CD4-positive, alpha-beta T cell treated with Interleukin-17A for 4 hours (primary cell): ENCODE measurements around the gene PTEN.
"Not testable (repeated sequence)": the region's sequence is repeated elsewhere in the genome, so short reads cannot be mapped to it uniquely, and the experiment has no call there.

Experiments used
- DNase-seq: peaks from one replicate; pipeline ENCODE4 v3.0.0-alpha.2; 2020; ENCODE audit warnings: mixed read lengths

PTEN gene

DNA sequence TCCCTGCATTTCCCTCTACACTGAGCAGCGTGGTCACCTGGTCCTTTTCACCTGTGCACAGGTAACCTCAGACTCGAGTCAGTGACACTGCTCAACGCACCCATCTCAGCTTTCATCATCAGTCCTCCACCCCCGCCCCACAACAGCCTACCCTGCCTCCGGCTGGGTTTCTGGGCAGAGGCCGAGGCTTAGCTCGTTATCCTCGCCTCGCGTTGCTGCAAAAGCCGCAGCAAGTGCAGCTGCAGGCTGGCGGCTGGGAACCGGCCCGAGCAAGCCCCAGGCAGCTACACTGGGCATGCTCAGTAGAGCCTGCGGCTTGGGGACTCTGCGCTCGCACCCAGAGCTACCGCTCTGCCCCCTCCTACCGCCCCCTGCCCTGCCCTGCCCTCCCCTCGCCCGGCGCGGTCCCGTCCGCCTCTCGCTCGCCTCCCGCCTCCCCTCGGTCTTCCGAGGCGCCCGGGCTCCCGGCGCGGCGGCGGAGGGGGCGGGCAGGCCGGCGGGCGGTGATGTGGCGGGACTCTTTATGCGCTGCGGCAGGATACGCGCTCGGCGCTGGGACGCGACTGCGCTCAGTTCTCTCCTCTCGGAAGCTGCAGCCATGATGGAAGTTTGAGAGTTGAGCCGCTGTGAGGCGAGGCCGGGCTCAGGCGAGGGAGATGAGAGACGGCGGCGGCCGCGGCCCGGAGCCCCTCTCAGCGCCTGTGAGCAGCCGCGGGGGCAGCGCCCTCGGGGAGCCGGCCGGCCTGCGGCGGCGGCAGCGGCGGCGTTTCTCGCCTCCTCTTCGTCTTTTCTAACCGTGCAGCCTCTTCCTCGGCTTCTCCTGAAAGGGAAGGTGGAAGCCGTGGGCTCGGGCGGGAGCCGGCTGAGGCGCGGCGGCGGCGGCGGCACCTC, at the start of gene PTEN, which contains the start of gene KLLN:
TSS of gene PTEN (plus strand) at position 573 of the 891 bp plus-strand sequence. CDS start 845 bp downstream, outside the sequence.
TSS of gene KLLN (minus strand) at position 481 of the 891 bp plus-strand sequence. CDS start 1,046 bp downstream, outside the sequence.
- DNase-seq = peak; percentile 85

DNA sequence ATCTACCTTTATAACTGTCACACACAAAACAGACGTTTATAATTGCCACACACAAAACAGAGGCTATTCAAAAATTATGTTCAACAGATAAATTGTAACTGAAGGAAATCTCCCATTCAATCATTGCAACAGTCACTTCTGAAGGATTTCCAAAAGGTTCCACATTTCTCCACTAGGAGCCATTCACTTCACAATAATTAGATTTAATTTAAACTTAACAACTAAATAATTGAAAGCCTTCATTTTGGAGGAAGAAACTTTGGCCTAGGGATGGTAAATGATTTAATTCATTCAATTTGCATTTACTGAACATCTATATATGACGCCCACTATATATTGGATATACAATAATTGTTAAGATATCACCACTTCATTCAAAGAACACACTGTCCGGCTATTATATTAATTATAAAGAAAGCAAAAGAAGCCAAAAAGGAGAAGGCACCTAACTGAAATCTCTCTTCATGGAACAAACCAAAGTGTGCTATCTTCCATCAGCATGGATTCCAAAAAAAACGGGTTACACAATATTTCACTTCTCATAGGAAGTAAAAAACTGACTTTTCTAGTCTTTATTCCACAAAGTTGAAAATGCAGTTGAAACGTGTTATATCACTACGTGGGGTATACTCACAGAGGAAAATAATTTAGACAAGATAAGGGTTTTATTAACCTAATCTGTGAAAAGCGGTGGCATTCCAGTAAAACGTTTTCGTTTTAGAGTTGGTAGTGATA, 47.1 kb upstream of the PTEN start:
- no peak for DNase-seq

DNA sequence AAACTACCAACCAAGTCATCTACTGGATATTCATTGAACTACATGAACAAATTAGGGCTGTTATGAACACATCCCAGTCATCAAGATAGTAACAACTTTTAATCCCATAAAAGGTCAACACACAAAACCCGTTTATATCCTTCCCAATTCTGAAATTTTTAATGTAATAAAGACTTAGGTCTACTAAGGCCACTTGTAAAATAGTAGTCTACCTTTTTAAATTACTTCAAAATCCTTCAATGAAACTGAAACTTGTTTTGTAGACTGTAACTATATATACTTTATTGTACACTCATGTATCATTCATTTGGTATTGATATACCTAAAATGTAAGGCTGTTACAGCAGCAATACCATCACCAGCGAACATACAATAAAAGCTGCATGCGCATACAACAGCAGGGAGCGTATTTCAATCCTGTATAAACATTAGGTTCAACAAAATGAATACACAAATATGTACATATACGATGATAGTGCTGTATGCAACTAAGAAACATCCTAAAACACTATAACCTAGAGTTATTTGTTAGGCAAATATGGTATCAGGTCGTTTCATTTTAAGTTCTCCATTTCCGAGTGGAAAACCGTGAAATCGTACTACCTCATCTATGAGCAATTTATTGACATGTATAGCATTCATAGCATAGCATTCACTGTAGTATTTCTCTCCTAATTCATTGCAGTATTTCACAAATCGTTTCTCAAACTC, 46.4 kb upstream of the PTEN start:
- DNase-seq = no peak

DNA sequence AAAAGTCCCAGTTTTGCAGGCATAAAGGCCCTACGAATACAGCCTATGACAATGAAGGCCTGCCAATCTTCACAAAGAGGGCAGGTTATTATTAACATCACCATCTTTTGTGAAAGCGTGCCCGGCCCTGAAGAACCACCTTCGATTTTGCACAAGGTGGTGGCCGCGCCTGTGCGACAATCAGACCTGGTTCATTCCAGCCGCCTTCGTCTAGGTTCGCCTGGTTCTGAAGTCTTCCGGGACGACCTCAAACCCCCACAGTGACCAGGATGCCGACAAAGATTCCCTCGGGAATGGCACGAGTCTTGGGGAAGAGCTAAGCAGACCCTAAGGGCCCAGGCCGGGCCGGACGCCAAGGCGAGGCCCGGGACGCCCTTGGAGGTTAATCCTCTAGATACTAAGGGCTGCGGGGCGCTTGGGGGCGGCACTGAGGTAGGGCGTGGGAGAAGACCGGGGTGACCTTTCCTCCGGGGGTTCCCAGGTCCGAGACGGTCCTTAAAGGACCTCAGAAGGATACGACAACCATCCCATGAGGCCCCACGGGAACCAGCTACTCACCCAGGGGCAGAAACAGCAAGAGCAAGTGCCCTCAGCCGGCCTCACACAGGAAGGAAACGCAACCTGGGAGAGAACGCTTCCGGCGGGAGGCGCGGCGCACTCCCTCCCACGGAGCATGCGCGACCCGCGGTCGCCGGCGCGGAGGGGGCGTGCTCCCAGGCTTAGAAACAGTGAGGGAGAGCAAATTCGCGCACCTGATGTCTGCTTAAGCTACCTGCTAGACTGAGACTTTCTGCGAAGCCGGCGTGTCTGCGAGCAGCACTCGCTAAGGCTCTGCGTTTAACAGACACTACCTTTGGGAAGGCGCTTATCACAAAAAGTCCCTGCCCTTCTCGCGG, 45.6 kb upstream of the PTEN start, which contains the start of gene ATAD1:
TSS of gene ATAD1 (minus strand) at position 618 of the 896 bp plus-strand sequence. CDS start 3,627 bp downstream, outside the sequence.
- DNase-seq = peak; percentile 89

DNA sequence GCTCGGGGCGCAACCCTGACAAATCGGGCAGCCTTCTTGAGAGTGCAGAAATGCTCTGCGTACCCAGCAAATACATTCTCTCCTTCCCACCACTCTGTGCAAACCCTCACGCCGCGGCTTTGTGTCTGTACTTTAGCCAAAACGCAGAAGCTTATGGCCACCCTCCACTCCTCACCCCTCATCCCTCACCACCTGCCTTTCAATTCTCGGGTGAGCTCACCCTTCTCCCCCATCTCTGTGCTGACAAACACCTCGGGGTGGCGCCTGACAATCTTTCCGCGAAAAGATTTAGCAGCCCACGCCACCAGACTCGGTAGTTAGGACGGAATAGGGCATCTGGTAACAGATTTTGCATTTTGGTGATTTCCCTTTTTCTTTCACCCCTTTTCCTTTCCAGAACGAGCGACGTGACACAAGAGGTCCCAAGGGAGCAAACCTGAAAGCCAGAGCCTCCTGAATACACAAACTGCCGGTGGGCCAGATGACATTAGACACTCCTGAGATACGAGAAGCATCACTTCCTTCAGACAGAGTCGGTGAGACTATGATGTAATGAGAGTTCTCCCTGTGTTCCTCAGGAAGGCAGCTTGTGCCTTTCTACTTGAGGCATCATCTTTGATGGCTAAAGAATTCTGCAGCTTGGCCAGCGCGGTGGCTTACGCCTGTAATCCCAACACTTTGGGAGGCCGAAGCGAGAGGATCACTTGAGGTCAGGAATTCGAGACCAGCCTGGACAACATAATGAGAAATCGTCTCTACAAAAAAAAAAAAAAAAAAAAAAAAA, 44.7 kb upstream of the PTEN start:
- DNase-seq = peak; percentile 73

DNA sequence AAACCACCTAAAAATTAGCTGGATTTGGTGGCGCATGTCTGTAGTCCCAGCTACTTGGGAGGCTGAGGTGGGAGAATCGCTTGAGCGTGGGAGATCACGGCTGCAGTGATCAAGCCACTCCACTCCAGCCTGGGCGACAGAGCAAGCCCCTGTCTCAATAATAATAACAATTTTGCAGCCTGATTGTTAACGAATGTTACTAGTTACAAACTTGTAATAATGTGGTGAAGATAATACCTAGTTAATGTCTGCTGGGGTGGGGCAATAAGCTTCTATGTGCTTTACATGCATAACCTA, 44.2 kb upstream of the PTEN start:
- no peak for DNase-seq

DNA sequence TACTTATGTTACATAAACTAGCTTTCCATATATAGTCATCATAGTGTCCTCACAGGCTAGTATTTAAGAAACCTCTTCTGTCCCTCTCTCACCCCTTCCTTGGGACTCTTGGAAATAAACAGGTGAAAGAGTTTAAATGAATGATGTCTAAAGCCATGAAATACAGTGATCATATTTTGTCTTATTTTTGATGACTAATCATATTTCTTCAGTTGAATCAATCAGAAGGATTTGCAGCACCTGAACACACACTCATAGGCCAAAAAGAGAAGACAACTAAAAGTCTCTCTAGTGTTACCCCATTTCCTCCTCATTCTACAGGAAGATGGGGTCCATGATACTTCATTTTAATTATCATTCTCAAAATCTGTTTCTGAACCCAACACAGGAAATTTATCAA, 36.8 kb upstream of the PTEN start:
- no peak for DNase-seq

DNA sequence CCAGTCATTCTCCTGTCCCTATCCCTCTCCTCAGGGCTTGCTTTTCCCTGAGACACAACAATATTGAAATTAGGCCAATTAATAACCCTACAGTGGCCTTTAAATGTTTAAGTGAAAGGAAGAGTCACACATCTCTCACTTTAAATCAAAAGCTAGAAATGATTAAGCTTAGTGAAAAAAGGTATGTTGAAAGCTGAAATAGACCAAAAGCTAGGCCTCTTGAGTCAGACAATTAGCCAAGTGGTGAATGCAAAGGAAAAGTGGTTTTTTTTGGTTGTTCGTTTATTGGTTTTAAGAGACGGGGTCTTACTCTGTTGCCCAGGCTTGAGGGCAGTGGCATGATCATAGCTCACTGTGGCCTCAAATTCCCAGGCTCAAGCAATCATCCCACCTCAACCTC, 35.7 kb upstream of the PTEN start:
- no peak for DNase-seq

DNA sequence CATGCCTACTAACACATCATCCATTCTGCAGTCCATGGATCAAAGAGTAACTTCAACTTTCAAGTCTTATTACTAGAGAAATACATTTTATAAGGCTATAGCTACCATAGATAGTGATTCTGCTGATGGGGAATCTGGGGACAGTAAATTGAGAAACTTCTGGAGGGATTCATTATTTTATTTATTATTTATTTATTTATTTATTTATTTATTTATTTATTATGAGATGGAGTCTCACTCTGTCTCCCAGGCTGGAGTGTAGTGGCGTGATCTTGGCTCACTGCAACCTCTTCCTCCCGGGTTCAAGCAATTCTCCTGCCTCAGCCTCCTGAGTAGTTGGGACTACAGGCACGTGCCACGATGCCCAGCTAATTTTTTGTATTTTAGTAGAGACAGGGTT, 34.4 kb upstream of the PTEN start:
- DNase-seq = not testable (repeated sequence)

DNA sequence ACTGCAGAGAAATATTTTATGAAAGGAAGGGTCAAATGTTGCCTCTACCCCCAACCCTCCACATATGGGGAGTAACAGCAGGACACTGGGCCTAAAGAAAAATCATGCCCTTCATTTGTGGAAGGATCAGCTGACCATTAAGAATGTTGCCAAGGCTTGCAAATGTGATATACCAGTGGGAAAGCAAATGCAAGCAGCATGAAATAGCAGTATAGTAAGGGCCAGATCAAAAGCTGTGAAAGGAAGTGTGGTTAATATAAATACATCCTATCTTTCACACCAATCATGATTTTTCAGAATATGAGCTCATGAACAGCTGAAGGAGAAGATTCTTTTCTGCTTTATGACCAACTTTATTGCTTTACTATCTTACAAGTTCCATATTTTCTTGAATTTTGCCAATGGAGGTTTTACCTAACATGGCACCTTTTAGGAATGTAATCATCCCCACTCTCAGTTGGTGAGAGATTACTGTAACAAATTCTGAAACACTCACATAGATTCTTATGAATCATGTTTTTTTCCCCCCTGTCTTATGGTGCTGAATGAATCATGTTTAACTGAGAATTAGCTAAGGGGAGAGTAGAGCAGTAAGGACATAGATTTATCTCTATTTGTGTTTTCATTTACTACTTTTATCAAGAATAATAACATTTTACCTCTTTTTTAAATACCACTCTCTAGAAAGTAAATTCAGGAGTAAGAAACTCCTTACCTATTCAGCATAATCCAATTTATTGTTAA, 33.3 kb upstream of the PTEN start:
- no peak for DNase-seq

DNA sequence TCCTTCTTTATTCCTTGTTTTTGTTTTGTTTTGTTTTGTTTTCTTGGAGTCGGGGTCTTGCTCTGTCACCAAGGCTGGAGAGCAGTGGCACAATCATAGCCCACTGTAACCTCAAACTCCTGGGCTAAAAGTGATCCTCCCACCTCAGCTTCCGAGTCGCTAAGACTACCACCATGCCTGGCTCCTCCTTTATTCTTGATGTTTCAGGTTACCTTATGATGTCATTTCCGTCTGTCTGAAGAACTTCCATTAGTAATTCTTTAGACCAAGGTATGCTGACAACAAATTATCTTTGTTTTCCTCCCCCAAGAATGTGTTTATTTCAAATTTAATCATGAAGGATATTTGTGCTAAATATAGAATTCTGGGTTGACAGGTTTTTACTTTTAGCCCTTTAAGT, 27.3 kb upstream of the PTEN start:
- no peak for DNase-seq

DNA sequence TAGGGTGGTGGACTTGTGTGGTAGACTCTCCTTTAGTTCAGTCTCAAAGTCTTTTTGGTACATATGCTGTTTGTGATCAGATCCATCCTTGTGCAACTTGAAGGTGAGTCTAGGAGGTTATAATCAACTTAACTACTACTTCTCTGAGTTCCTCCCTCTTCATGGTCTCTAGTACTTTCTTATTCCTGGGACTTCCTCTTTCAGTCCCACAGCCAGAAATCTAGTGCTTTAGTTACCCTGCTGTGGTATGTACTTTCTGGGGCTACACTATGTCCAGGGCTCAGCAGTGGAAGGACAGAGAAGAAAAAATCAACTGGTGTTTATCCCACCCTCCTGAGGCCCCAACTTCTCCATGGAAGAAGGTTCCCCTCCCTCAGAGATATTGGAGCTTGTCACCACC, 26.0 kb upstream of the PTEN start:
- DNase-seq = no peak

DNA sequence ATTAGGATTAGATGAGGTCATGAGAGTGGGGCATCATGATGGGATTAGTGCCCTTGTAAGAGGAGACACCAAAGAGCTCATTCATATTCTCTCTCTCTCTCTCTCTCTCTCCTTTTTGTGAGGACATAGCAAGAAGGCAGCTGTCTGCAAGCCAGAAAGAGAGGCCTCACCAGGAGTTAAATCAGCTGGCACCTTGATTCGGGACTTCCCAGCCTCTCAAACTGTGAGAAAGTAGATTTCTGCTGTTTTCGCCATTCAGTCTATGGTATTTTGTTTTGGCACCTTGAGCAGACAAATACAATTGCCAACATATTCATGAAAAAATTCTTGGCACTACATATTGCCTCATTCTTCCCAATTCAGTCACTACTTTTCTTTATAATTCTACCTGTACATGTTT, 24.8 kb upstream of the PTEN start:
- no peak for DNase-seq

DNA sequence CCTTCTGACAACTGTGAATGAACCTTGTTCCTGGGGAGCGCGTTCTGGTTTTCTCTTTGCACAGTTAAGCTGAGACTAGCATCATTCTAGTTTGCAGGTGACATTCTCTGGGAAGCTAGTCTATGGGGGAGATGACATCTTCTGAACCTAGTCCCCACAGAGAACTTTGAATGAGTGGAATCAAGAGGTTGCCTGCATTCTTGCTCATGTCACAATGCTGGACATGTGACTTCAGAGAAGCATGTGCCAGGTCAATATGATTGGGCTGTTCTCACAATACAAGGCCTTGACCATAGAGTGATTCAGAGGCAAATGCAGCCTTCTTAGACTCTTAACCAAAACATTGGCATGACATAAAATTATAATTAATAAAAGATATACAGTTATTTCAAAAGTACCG, 22.2 kb upstream of the PTEN start:
- DNase-seq = no peak

DNA sequence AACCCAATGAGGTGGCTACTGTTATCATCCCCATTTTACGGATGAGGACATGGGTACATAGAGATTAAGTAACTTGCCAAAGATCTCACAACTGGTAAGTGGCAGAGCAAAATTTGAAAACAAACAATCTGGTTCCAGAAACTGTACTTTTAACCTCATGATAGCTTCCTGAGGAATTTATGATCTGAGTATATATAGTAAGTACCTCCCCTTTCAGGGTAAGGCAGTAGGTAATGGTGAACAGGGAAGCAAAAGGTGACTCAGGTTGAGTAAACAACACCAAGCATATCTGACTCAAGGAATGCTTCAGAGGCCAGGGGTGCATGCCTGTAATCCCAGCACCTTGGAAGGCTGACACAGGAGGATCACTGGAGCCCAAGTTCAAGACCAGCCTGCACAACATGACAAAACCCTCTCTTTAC, 21.2 kb upstream of the PTEN start:
- DNase-seq = no peak

DNA sequence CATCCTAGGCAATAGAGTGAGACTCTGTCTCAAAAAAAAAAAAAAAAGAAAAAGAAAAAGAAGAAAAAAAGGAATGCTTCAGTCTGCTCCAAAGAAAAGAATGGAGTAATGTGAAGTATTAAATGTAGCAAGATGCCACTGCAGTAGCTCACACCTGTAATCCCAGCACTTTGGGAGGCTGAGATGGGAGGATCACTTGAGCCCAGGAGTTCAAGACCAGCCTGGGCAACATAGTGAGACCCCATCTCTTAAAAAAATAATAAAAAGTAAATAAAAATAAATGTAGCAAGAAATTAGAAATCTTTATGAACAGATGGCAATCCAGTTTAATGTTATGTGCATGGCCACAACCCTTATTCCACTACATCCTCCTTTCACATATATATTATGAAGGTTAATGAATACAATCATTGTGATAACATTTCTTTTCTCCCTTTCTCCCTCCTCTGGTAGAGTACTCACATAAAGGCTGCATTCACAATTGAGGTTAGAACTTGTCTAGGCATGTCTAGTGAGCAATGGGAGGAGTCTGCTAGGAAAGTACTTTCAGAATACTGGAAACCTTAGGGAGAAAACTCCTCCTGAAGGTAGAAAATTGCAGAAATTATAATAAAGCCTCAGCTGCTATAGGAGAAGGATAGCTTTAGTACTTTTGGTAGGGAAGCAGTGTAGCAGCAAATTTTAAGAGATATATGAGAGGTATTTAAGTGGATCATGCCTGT, 20.5 kb upstream of the PTEN start:
- no peak for DNase-seq

DNA sequence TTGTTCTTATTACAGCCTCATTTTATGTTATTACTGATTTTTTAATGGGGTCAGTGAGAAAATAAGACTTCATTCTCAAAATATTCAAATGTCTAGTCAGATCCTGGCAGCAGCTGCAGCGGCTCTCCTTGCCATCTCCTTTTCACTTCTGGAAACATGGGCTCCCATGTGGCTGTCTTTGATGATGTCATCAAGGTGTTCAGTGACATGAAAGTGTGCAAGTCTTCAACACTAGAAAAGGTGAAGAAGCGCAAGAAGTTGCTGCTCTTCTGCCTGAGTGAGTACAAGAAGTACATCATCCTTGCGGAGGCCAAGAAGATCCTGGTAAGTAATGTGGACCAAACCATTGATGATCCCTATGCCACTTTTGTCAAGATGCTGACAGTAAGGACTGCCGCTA, 19.7 kb upstream of the PTEN start:
- DNase-seq = no peak

DNA sequence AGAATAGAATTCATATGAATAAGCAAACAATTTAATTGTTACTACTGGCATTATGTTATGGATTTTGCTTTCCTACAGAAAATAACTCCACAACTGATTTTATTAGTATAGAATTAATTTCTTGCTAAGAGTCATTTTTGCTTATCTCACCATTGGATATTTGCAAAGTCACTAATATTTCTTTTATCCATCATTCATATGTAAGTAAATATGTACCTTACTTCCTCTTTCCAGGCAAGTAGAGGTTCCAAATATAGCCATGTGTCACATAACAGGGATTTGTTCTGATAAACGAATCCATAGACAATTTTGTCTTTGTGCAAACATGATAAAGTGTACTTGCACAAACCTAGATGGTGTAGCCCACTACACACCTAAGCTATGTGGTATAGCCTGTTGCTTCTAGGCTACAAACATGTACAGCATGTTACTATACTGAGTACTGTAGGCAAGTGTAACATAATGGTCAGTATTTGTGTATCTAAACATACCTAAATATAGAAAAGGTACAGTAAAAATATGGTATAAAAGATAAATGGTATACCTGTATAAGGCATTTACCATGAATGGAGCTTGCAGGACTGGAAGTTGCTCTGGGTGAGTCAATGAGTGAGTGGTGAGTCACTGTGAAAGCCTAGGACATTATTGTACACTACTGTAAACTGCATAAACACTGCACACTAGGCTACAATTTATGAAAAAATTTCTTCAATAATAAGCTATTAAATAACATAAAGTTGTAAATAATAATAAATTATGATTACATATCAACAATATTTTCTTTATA, 18.4 kb upstream of the PTEN start:
- DNase-seq = no peak

DNA sequence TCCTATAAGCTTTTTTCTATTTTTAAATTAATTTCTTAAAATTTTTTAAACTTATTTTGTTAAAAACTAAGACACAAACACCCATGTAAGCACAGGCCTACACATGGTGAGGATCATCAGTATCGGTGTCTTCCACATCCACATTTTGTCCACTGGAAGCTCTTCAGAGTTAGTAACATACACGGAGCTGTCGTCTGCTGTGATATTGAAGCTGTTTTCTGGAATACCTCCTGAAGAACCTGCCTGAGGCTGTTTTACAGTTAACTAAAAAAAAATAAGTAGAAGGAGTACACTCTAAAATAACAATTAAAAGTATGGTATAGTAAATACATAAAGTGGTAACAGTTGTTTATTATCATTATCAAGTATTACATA, 17.8 kb upstream of the PTEN start:
- no peak for DNase-seq
